Purkinje cell (primary cell): ENCODE results near the gene TBC1D2B. TPM values are rescaled to one million over a fixed set of nuclear protein-coding genes. Genes with fewer than 3 reads are reported as not detected.

Source experiments
- polyA plus RNA-seq: library from polyadenylated mRNA; unstranded; fragments of >200 nt; fragmentation: Nextera tagmentation; gene quantifications from 2 replicates; pipeline ENCODE4 v1.2.1, GENCODE V29; 2014

The TBC1D2B gene
- 1.6 and 5.3 TPM in 2 replicates for polyA plus RNA-seq

DNA sequence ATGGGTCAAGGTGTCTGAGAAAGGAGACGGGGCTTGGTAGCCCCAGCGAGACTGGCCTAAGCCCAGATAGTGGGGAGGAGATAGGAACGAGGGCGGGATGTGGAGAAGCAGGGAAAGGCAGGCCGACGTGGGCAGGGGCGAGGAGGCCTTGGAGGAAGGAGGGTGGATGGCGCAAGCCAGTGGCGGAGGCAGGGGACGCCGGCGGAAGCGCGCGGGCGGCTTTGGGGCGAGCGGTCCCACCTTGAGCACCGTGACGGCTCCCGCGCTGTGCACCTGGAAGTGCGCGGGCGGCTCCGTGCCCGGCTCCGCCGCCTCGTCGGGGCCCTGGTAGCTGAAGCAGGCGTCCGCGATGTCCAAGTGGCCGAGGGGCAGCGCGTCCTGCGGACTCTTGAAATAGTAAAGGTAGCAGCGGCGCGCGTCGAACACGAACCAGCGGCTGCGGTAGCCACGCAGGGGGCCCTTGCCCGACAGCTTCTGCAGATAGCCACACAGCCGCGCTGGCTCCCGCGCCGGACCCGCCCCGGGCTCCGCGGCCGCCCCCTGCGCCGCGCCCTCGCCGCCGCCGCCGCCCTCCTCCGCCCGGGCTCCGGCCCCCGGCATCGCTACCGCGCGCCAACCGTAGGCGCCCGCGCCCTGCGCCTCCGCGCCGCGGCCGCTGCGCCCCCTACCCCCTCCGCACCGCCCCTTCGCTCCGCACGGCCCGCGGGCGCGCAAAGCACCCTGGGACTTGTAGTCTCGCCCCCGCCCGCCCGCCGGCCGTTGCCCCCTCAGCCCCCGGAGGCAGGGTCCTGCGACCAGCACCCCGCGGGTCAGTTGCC, at the start of gene TBC1D2B:
TSS of gene TBC1D2B (minus strand) at position 659 of the 818 bp plus-strand sequence. CDS start at position 600, 59 bp downstream.

DNA sequence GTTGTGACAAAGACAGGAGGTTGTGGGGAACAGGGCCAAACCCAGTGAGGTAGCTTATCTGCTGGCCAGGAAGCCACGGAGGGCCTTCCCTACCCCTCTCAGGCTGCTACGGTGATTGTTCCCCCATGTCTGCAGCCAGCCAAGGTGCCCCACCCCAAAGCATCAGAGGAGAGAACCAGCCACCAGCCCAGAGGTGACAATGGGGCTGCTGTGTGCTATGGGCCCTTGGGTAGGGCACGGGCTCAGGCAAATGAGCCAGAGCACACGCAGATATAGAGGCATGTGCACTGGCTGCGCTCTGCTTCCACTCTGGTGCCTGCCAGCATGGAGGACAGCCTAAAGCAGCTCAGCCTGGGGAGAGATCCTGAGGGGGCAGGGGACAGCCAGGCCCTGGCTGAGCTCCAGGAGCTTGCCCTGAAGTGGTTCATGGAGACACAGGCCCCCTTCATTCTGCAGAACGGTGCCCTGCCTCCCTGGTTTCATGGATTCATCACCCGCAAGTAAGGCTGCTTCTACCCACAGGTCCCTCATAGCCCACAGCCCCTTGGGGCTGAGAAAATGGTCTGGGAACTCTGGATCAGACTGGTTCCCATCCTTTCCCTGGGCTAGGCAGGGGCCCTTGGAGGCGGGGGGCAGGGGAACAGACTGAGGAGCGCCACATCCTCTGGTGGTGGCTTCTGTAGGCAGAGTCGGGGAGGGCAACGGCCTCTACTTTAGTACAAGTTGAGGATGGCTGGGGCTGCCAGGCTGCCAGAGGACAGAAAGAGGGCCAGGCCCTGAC, 14.9 kb upstream of the TBC1D2B start, which contains the start of gene SH2D7:
TSS of gene SH2D7 (plus strand) at position 301 of the 781 bp plus-strand sequence. CDS start at position 325, 24 bp downstream.

Other genes with a start within 250 kb of the TBC1D2B start
- gene SH2D7, start 14.8 kb upstream of the TBC1D2B start, polyA plus RNA-seq = not detected in 2 replicates
- 1.4 and 6.7 TPM in 2 replicates for gene CIB2, start 53.7 kb upstream of the TBC1D2B start, polyA plus RNA-seq
- 189 and 215 TPM in 2 replicates for gene IDH3A, start 71.7 kb upstream of the TBC1D2B start, polyA plus RNA-seq
- 3.7 and 3.8 TPM in 2 replicates for gene ACSBG1, start 156.9 kb upstream of the TBC1D2B start, polyA plus RNA-seq
- 65.5 and 105 TPM in 2 replicates for gene DNAJA4, start 186.9 kb upstream of the TBC1D2B start, polyA plus RNA-seq
- gene SKIC8, start 221.9 kb upstream of the TBC1D2B start, polyA plus RNA-seq = 375 and 533 TPM in 2 replicates